ENCODE measurements around the gene NCAM2.

NCAM2 gene

GRCh38 chr21:20997636-20998455 lies at the start of gene NCAM2:
TSS of gene NCAM2 (plus strand) at chr21:20998409.
- in situ Hi-C loops (cut with MboI; ENCODE audit: low pct_unique_long_range_greater_than_20kb, low sequenced_read_pairs, unreplicated experiment): no loop called here
- TF ChIP-seq CTCF (IDR thresholded peaks at IDR 0.05; ENCODE audit: extremely low read depth, insufficient read depth, missing control alignments): no peak
- peak; percentile 27 for DNase-seq (ENCODE audit: low spot score)

GRCh38 chr21:20949884-20950283 lies 48.3 kb upstream of the NCAM2 start:
- in situ Hi-C loops (cut with MboI; ENCODE audit: low pct_unique_long_range_greater_than_20kb, low sequenced_read_pairs, unreplicated experiment): no loop called here
- TF ChIP-seq CTCF (IDR thresholded peaks at IDR 0.05; ENCODE audit: extremely low read depth, insufficient read depth, missing control alignments): no peak
- no peak for DNase-seq (ENCODE audit: low spot score)

- DNase-seq (ENCODE audit: low spot score): no peak
- TF ChIP-seq CTCF (IDR thresholded peaks at IDR 0.05; ENCODE audit: extremely low read depth, insufficient read depth, missing control alignments): no peak
- in situ Hi-C loops (cut with MboI; ENCODE audit: low pct_unique_long_range_greater_than_20kb, low sequenced_read_pairs, unreplicated experiment): no loop called here
These were observed 32.4 kb upstream of the NCAM2 start for GRCh38 chr21:20965816-20966215.

GRCh38 chr21:20968391-20968790 lies 29.8 kb upstream of the NCAM2 start:
- in situ Hi-C loops (cut with MboI; ENCODE audit: low pct_unique_long_range_greater_than_20kb, low sequenced_read_pairs, unreplicated experiment): no loop called here

GRCh38 chr21:20970691-20971090 lies 27.5 kb upstream of the NCAM2 start:
- TF ChIP-seq CTCF (IDR thresholded peaks at IDR 0.05; ENCODE audit: extremely low read depth, insufficient read depth, missing control alignments): no peak
- in situ Hi-C loops (cut with MboI; ENCODE audit: low pct_unique_long_range_greater_than_20kb, low sequenced_read_pairs, unreplicated experiment): no loop called here
- no peak for DNase-seq (ENCODE audit: low spot score)

More at GRCh38 chr21:20968391-20968790, 29.8 kb upstream of the NCAM2 start:
- no peak for TF ChIP-seq CTCF (IDR thresholded peaks at IDR 0.05; ENCODE audit: extremely low read depth, insufficient read depth, missing control alignments)
- DNase-seq (ENCODE audit: low spot score): no peak

- peak; percentile 15 for TF ChIP-seq CTCF (IDR thresholded peaks at IDR 0.05; ENCODE audit: extremely low read depth, insufficient read depth, missing control alignments)
- in situ Hi-C loops (cut with MboI; ENCODE audit: low pct_unique_long_range_greater_than_20kb, low sequenced_read_pairs, unreplicated experiment): no loop called here
- DNase-seq (ENCODE audit: low spot score): no peak
These were observed 26.8 kb upstream of the NCAM2 start for GRCh38 chr21:20971296-20971921.
